GM18526 (cell line): Measurements from ENCODE around the gene PITPNM3.

Experiments used
- POLR2A ChIP-seq: IDR thresholded peaks from 3 replicates; pipeline ENCODE4 v1.6.1; 2011; ENCODE audit not compliant: insufficient read length; ENCODE audit errors: extremely low read depth

Gene PITPNM3

GRCh38 chr17:6461792-6462524, 94.4 kb downstream of the PITPNM3 start:
- no peak for TF ChIP-seq POLR2A

GRCh38 chr17:6461246-6461645, 95.1 kb downstream of the PITPNM3 start:
- TF ChIP-seq POLR2A = no peak

- no peak for TF ChIP-seq POLR2A
Observed at GRCh38 chr17:6460531-6461161, 95.7 kb downstream of the PITPNM3 start.

GRCh38 chr17:6458460-6458950, 97.8 kb downstream of the PITPNM3 start:
- TF ChIP-seq POLR2A = no peak

GRCh38 chr17:6457688-6458459, 98.5 kb downstream of the PITPNM3 start:
- no peak for TF ChIP-seq POLR2A

GRCh38 chr17:6456914-6457687, 99.3 kb downstream of the PITPNM3 start:
- TF ChIP-seq POLR2A = no peak

GRCh38 chr17:6456321-6456720, 100.0 kb downstream of the PITPNM3 start:
- no peak for TF ChIP-seq POLR2A

GRCh38 chr17:6455321-6455705, 101.0 kb downstream of the PITPNM3 start:
- TF ChIP-seq POLR2A = no peak

GRCh38 chr17:6454495-6455320, 101.6 kb downstream of the PITPNM3 start:
- TF ChIP-seq POLR2A = no peak

- TF ChIP-seq POLR2A = no peak
Observed at GRCh38 chr17:6453279-6454024, 102.9 kb downstream of the PITPNM3 start.

- TF ChIP-seq POLR2A = no peak
Observed at GRCh38 chr17:6452471-6453266, 103.7 kb downstream of the PITPNM3 start.

- TF ChIP-seq POLR2A = no peak
Observed at GRCh38 chr17:6450926-6451832, 105.2 kb downstream of the PITPNM3 start.
